Measurements from ENCODE around the gene GADD45A. TPM values are rescaled to one million over a fixed set of nuclear protein-coding genes. Genes with fewer than 3 reads are reported as not detected.

Gene GADD45A
- total RNA-seq, 1 experiment from 2014 or later = 34.5 TPM

GRCh38 chr1:67679691-67680090 lies 5.3 kb upstream of the GADD45A start:
- H3K4me1 Mint-ChIP-seq = peaks cover 16% of the 10 kb centered on the region
- no peak overlapping the region for H3K4me3 Mint-ChIP-seq
- no peaks in the 10 kb centered on the region for H3K27me3 Mint-ChIP-seq (ENCODE audit: low read depth)
- CTCF ChIA-PET = no interaction called here
- no peaks in the 10 kb centered on the region for H3K9me3 Mint-ChIP-seq
- ATAC-seq (no peak), DNase-seq (ENCODE audit: low spot score) (no peak)
- TF ChIP-seq ZNF317 (CRISPR knock-in tag; IDR thresholded peaks at IDR 0.05; ENCODE audit: borderline replicate concordance, low read depth) = no peak
- TF ChIP-seq ZMAT4 (CRISPR knock-in tag; IDR thresholded peaks at IDR 0.05) = no peak
- TF ChIP-seq ZNF232 (CRISPR knock-in tag; IDR thresholded peaks at IDR 0.05) = no peak
- no peak for TF ChIP-seq ZNF532 (CRISPR knock-in tag; IDR thresholded peaks at IDR 0.05; ENCODE audit: borderline replicate concordance)
- POLR2A ChIA-PET = no interaction called here
- H3K27ac Mint-ChIP-seq = no peak overlapping the region
- H3K36me3 Mint-ChIP-seq = no peaks in the 10 kb centered on the region

GRCh38 chr1:67680486-67680885 lies 4.5 kb upstream of the GADD45A start:
- DNase-seq (ENCODE audit: low spot score) (no peak), ATAC-seq (no peak)
- no peak for TF ChIP-seq ZNF138 (CRISPR knock-in tag; conservative IDR thresholded peaks at IDR 0.05)
- TF ChIP-seq OVOL2 (CRISPR knock-in tag; IDR thresholded peaks at IDR 0.05; ENCODE audit: borderline replicate concordance) = no peak
- no peak for TF ChIP-seq TCF7 (CRISPR knock-in tag; IDR thresholded peaks at IDR 0.05; ENCODE audit: low read depth)
- no peak for TF ChIP-seq ZNF263 (CRISPR knock-in tag; IDR thresholded peaks at IDR 0.05; ENCODE audit: low read depth)
- no peak for TF ChIP-seq HMGXB4 (CRISPR knock-in tag; IDR thresholded peaks at IDR 0.05)
- TF ChIP-seq NFE2L1 (CRISPR knock-in tag; IDR thresholded peaks at IDR 0.05) = no peak
- no peak overlapping the region for H3K27ac Mint-ChIP-seq
- ChIA-PET POLR2A (no interaction called here), CTCF (no interaction called here)
- H3K9me3 Mint-ChIP-seq = no peaks in the 10 kb centered on the region
- no peaks in the 10 kb centered on the region for H3K27me3 Mint-ChIP-seq (ENCODE audit: low read depth)
- H3K4me3 Mint-ChIP-seq = no peak overlapping the region
- no peaks in the 10 kb centered on the region for H3K36me3 Mint-ChIP-seq
- H3K4me1 Mint-ChIP-seq = peaks cover 16% of the 10 kb centered on the region

- Mint-ChIP-seq H3K27ac (no peak overlapping the region), H3K4me1 (peaks cover 23% of the 10 kb centered on the region), H3K4me3 (no peak overlapping the region), H3K9me3 (no peaks in the 10 kb centered on the region), H3K36me3 (peaks cover 6% of the 10 kb centered on the region), H3K27me3 (ENCODE audit: low read depth) (no peaks in the 10 kb centered on the region)
- DNase-seq (ENCODE audit: low spot score) = no peak
- ChIA-PET POLR2A (no interaction called here), CTCF (interaction anchor here (1.2 kb wide), 1 partner anchor 89 kb away, joined by 3 read pairs; no protein-coding TSS in a partner anchor)
- no peak for ATAC-seq
- TF ChIP-seq MLX (CRISPR knock-in tag; IDR thresholded peaks at IDR 0.05) = no peak
- TF ChIP-seq ZSCAN18 (CRISPR knock-in tag; IDR thresholded peaks at IDR 0.05) = no peak
- no peak for TF ChIP-seq PRDM15 (CRISPR knock-in tag; IDR thresholded peaks at IDR 0.05)
- no peak for TF ChIP-seq CBFB (CRISPR knock-in tag; IDR thresholded peaks at IDR 0.05; ENCODE audit: low read depth)
- no peak for TF ChIP-seq PREB (CRISPR knock-in tag; IDR thresholded peaks at IDR 0.05; ENCODE audit: borderline replicate concordance)
- no peak for TF ChIP-seq ERG (CRISPR knock-in tag; IDR thresholded peaks at IDR 0.05)
- no peak for TF ChIP-seq TEAD4 (CRISPR knock-in tag; IDR thresholded peaks at IDR 0.05)
Observed at GRCh38 chr1:67682659-67683197, 2.3 kb upstream of the GADD45A start.

All from WTC11 (cell line).